Heart left ventricle (tissue), 16 donors: ENCODE data around the gene CNOT9. TPM values are rescaled to one million over a fixed set of nuclear protein-coding genes. Genes with fewer than 3 reads are reported as not detected.

Experiments
- ATAC-seq, 4 donors: fragments of 200-7000 bp; cut with Tn5 transposase; one replicate each; pipeline ENCODE4 v1.9.1; 2020 to 2022; ENCODE audit warnings: moderate library complexity in 4 of 4, mild to moderate bottlenecking in 3 of 4, moderate number of reproducible peaks in 1 of 4
- DNase-seq, 5 donors: peaks; one replicate each; pipeline ENCODE4 v3.0.0-alpha.2; 2020
- H3K27ac ChIP-seq, 12 donors: fragments of 200-600 bp; sonication (generic) in 4 of 12; one replicate each; pipeline versions ENCODE4 v1.5.0 to v1.8.0; 2016 to 2022; ENCODE audit warnings: mild to moderate bottlenecking in 2 of 12
- H3K27me3 ChIP-seq, 9 donors: fragments of 200-600 bp; sonication (generic) in 2 of 9; one replicate each; pipeline versions ENCODE4 v1.5.1 to v1.8.0; 2016 to 2022; ENCODE audit warnings: mild to moderate bottlenecking in 3 of 9
- H3K36me3 ChIP-seq, 9 donors: fragments of 200-600 bp; sonication (generic) in 2 of 9; one replicate each; pipeline versions ENCODE4 v1.5.0 to v1.8.0; 2018 to 2022; ENCODE audit warnings: mild to moderate bottlenecking in 2 of 9
- H3K4me1 ChIP-seq, 12 donors: fragments of 200-600 bp; sonication (generic) in 4 of 12; one replicate each; pipeline versions ENCODE4 v1.5.0 to v1.8.0; 2016 to 2022; ENCODE audit warnings: mild to moderate bottlenecking in 3 of 12
- H3K4me3 ChIP-seq, 12 donors: fragments of 200-600 bp; sonication (generic) in 4 of 12; one replicate each; pipeline versions ENCODE4 v1.5.0 to v1.8.0; 2017 to 2022; ENCODE audit warnings: mild to moderate bottlenecking in 9 of 12, moderate library complexity in 4 of 12
- H3K9me3 ChIP-seq, 12 donors: fragments of 200-600 bp; sonication (generic) in 4 of 12; one replicate each; pipeline versions ENCODE4 v1.5.0 to v1.8.0; 2016 to 2022; ENCODE audit warnings: mild to moderate bottlenecking in 1 of 12
- POLR2A ChIP-seq, 2 donors: fragments of 450-650 bp; IDR thresholded peaks; one replicate each; pipeline ENCODE4 v1.6.1; 2017; ENCODE audit warnings: antibody characterized with exemption in 2 of 2, mild to moderate bottlenecking in 2 of 2, moderate library complexity in 2 of 2
- WGBS, 4 donors: extraction: QIAGEN DNeasy Blood & Tissue Kit in 2 of 4; methylation state at CpG; one replicate each; pipeline versions ENCODE4 v1.1.5 to v1.1.7; 2013 to 2018; 5-methylcytosine and 5-hydroxymethylcytosine counted together
- intact Hi-C, 10 donors: fragments of 100-400 bp; cut with DNase I; formaldehyde crosslinking; loops; one replicate each; pipeline versions ENCODE4 v1.11.1 to v1.14.2; 2022
- polyA plus RNA-seq, 2 donors: library from polyadenylated mRNA; stranded (reverse); fragments of 200-250 nt; gene quantifications; one replicate each; pipeline ENCODE4 v1.2.3, GENCODE V29; 2013
- total RNA-seq, 9 donors: library from RNA; depleted of rRNA in 2 of 9; stranded (reverse); fragments of >200 nt in 2 of 9; fragmentation: NEBNext Ultra II Directional in 3 of 9; extraction: Animal tissue kit (Norgen Biotek cat#: 25700) in 3 of 9; gene quantifications; one replicate each; pipeline versions ENCODE4 v1.1.0 to v1.2.4, GENCODE V29; 2016 to 2023
- TF ChIP-seq, protein P1 (sequence below), 12 donors: fragments of 200-600 bp; sonication (generic) in 4 of 12; IDR thresholded peaks; one replicate each; pipeline versions ENCODE4 v1.5.0 to v1.8.0; 2018 to 2022; ENCODE audit warnings: antibody characterized with exemption in 12 of 12, mild to moderate bottlenecking in 5 of 12
- donor health status: ischemic (EF 13 %, LVEDD 7.1; RV severe dilation, severe dysfunction).
- donor health status: healthy with polysubstance abuse.
- donor health status: DM: no; HTN: yes; CAD: no.
- donor health status: DM: no; HTN: no; CAD: no.
- donor health status: ischemic (EF 25% LVEDD 6.9; RV normal size, moderate dysfunction).
- donor health status: ischemic (EF 25% LVEDD 5.7; RV mildly dilated, moderate dysfunction).
- donor health status: healthy.
- donor health status: DM: yes; HTN: yes; CAD: no.
- donor health status: ischemic (EF 35%, LVEDD 5.7; RV mildly dilated, moderate dysfunction).
- donor health status: nonischemic (EF 11% LVEDD 7.7; RV severe dilation, severe dysfunction).
- donor health status: DM: yes; HTN: yes; CAD: no.
- donor health status: PGD.
- donor health status: ischemic (EF 29% LVEDD 5.4; RV normal size, mild dysfunction).
- donor health status: nonischemic (EF 23%, LVEDD 6.1; RV moderate dilation, normal function).

The CNOT9 gene
- total and polyA plus RNA-seq, 11 donors = 12.2 to 34.8 (median 23.1) TPM

DNA sequence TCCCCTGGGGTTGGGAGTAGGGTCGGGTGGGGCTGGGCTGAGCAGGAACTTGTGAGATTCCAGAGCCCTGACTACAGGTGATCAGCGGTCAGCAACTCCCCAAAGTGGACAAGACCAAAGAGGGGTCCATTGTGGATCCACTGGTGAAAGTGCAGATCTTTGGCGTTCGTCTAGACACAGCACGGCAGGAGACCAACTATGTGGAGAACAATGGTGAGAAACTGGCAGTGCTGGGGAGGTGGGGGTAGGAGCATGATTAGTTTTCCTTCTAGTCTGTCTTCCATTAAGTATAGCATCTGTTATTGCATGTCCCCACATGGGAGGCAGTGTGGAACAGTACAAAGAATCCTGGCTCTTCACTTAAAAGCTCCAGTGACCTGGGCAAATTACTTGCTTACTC, 67.1 kb downstream of the CNOT9 start:
- peaks cover 0 to 3% (median 0%) of the 10 kb centered on the region in 12 donors for H3K4me1 ChIP-seq
- ATAC-seq = no peak

DNA sequence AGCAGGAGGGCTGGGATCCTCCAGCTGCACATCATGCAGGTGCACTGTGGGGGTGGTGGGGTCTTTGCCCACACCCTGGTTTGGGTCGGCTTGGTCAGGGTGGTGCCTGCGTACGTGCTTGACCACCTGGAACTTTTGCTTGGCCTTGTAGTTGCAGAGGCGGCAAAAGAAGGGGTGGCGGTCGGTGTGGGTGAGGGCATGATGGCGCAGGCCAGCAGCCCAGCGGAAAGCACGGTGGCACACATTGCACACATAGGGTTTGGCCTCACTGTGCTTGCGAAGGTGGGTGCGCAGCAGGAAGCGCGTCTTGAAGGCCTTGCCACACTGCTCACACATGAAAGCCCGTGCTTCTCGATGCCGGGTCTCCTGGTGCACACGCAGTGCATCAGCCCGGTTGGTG, 69.7 kb downstream of the CNOT9 start:
- peaks cover 0 to 100% (median 96%) of the 10 kb centered on the region in 9 donors for H3K36me3 ChIP-seq
- WGBS, 4 donors = 95 to 97% (median 96%) methylated on average over 18 of the region's 18 CpGs
- TF ChIP-seq POLR2A (IDR thresholded peaks at IDR 0.05) = no peak
- TF ChIP-seq, protein P1, sequence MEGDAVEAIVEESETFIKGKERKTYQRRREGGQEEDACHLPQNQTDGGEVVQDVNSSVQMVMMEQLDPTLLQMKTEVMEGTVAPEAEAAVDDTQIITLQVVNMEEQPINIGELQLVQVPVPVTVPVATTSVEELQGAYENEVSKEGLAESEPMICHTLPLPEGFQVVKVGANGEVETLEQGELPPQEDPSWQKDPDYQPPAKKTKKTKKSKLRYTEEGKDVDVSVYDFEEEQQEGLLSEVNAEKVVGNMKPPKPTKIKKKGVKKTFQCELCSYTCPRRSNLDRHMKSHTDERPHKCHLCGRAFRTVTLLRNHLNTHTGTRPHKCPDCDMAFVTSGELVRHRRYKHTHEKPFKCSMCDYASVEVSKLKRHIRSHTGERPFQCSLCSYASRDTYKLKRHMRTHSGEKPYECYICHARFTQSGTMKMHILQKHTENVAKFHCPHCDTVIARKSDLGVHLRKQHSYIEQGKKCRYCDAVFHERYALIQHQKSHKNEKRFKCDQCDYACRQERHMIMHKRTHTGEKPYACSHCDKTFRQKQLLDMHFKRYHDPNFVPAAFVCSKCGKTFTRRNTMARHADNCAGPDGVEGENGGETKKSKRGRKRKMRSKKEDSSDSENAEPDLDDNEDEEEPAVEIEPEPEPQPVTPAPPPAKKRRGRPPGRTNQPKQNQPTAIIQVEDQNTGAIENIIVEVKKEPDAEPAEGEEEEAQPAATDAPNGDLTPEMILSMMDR (IDR thresholded peaks at IDR 0.05) = no peak

More for the DNA sequence above, 67.1 kb downstream of the CNOT9 start:
- H3K4me3 ChIP-seq = no peak overlapping the region
- no peak overlapping the region for H3K27ac ChIP-seq
- intact Hi-C loops = no loop called here
- no peaks in the 10 kb centered on the region for H3K27me3 ChIP-seq
- no peaks in the 10 kb centered on the region for H3K9me3 ChIP-seq
- peaks cover 0 to 79% (median 74%) of the 10 kb centered on the region in 9 donors for H3K36me3 ChIP-seq
- DNase-seq = no peak
- 84 to 90% (median 89%) methylated on average over 5 of the region's 5 CpGs for WGBS, 4 donors
- no peak for TF ChIP-seq POLR2A (IDR thresholded peaks at IDR 0.05)
- TF ChIP-seq, protein P1 (IDR thresholded peaks at IDR 0.05) = no peak

DNA sequence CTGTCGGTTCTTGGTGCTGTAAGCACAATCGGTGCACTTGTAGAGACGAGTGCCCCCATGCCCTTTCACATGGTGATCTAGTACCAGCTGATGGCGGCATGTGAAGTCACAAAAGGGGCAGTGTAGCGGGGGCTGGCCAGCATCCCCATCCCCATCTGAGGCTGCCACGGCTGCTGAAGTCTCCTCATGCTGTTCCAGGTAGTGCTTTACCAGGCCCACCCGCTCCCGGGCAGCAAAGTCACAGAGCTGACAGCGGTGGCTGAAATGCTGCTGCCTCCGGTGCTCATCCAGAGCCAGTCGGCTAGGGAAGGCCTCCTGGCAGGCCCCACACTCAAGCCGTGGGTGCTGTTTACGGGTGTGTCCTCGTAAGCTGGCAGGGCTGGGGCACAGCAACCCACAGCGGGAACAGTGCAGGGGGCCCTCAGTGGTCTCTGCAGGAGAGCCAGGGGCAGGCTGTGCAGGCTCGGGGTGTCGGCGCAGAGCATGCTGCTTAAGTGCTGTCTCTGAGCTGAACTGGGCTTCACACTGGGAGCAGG, 73.5 kb downstream of the CNOT9 start:
- no peaks in the 10 kb centered on the region for H3K27me3 ChIP-seq
- TF ChIP-seq POLR2A (IDR thresholded peaks at IDR 0.05) = no peak
- TF ChIP-seq, protein P1 (IDR thresholded peaks at IDR 0.05) = no peak
- ATAC-seq = no peak
- intact Hi-C loops = loop anchor here in 2 of 10 donors (10.0 kb wide), 2 partner anchors 47 to 367 kb away; partner anchors contain the start of genes AAMP (in 1 of the 2) and PNKD (in 1 of the 2)
- no peak overlapping the region for H3K4me3 ChIP-seq
- WGBS, 4 donors = 92 to 95% (median 92%) methylated on average over 17 to 18 of the region's 18 CpGs
- H3K36me3 ChIP-seq = peaks cover 0 to 99% (median 95%) of the 10 kb centered on the region in 9 donors
- no peaks in the 10 kb centered on the region for H3K9me3 ChIP-seq
- no peak overlapping the region for H3K27ac ChIP-seq
- no peak for DNase-seq
- H3K4me1 ChIP-seq = no peaks in the 10 kb centered on the region

More for the DNA sequence above, 69.7 kb downstream of the CNOT9 start:
- ATAC-seq (no peak), DNase-seq (no peak)
- Histone ChIP-seq H3K9me3 (no peaks in the 10 kb centered on the region), H3K27me3 (no peaks in the 10 kb centered on the region), H3K27ac (no peak overlapping the region), H3K4me3 (no peak overlapping the region), H3K4me1 (no peaks in the 10 kb centered on the region)
- intact Hi-C loops = no loop called here

DNA sequence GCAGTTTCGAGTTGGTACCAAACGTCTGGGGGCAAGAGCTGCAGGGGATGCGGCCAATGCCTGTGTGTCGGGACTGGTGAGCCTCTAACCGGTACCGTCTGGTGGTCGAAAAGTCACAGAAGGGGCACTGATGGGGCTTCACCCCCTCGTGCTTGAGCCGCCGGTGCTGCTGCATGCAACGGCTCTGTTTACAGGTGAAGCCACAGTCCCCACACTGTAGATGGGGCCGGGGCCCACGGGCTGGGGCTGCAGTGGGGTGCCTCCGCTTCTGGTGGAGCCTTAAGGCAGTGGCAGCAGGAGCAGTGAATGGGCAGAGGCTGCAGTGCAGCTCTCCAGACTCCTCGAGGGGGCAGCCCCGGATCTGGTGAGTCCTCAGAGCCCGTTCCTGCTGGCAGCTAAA, 74.1 kb downstream of the CNOT9 start:
- 88 to 93% (median 90%) methylated on average over 17 of the region's 17 CpGs for WGBS, 4 donors
- Histone ChIP-seq H3K36me3 (peaks cover 0 to 99% (median 95%) of the 10 kb centered on the region in 9 donors), H3K27ac (no peak overlapping the region), H3K27me3 (no peaks in the 10 kb centered on the region), H3K4me3 (no peak overlapping the region), H3K4me1 (no peaks in the 10 kb centered on the region), H3K9me3 (no peaks in the 10 kb centered on the region)
- intact Hi-C loops = loop anchor here in 2 of 10 donors (10.0 kb wide), 2 partner anchors 48 to 368 kb away; partner anchors contain the start of genes AAMP (in 1 of the 2) and PNKD (in 1 of the 2)
- no peak for TF ChIP-seq POLR2A (IDR thresholded peaks at IDR 0.05)
- peak in 1 of 4 donors; percentile 18 for ATAC-seq
- DNase-seq = no peak
